ENCODE results near the gene RAB30. TPM values are rescaled to one million over a fixed set of nuclear protein-coding genes. Genes with fewer than 3 reads are reported as not detected.
A peak's percentile ranks its signal among the peaks of the same experiment; 100 is the strongest.

RAB30 gene
- total and polyA plus RNA-seq, 9 of the 15 experiments (the other 6 are each of a cell fraction or from before 2014, with no cell fraction given), result 0.29 to 1.3 (median 1.0) TPM

DNA sequence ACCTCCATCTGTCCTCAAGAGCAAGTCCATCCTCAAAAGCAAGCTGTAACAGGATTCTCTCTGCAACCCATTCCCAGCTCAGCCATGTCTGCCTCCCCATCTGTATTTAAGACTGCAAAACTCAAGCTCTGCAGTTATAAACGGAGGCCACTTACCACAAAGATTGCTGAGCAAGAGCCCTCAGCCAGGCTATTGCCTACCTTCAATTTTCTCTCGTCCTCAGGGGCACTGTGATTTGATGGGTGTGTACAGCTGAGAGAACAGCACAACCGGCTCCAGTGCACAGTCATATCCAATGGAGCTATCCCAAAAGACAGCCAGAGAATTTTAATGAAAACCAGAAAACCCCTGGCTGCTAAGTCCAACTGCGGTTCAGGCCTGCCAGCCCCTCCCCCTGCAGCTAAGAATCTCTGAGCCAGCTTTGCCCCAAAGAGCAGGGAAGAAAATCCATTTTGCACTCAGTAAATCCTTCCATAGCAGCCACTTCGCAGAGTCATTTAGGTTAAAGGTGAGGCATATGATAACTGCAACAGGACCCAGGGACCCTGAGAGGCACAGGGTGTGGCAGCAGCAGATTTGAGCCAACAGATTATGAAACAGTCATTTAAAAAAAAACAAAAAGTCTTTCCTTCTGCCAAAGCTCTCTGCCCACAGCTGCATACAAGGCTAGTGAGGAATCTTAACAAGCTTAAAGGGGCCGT lies 37.6 kb downstream of the RAB30 start (continued):
- TF ChIP-seq, protein P1, sequence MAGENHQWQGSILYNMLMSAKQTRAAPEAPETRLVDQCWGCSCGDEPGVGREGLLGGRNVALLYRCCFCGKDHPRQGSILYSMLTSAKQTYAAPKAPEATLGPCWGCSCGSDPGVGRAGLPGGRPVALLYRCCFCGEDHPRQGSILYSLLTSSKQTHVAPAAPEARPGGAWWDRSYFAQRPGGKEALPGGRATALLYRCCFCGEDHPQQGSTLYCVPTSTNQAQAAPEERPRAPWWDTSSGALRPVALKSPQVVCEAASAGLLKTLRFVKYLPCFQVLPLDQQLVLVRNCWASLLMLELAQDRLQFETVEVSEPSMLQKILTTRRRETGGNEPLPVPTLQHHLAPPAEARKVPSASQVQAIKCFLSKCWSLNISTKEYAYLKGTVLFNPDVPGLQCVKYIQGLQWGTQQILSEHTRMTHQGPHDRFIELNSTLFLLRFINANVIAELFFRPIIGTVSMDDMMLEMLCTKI (IDR thresholded peaks at IDR 0.05; ENCODE audit: partially characterized antibody), result no peak
- TF ChIP-seq CBFA2T2 (conservative IDR thresholded peaks at IDR 0.05), result peak; percentile 27; the same call in 1 of the 2 replicates
- TF ChIP-seq SRF (CRISPR knock-in tag; IDR thresholded peaks at IDR 0.05), result no peak
- peak; percentile 36; the same call in 1 of the 2 replicates for TF ChIP-seq CTBP1 (IDR thresholded peaks at IDR 0.05; ENCODE audit: borderline replicate concordance)
- peak; percentile 48; the same call in 1 of the 2 replicates for TF ChIP-seq TAL1 (IDR thresholded peaks at IDR 0.05)
- no peak for TF ChIP-seq NR2C2 (CRISPR knock-in tag; IDR thresholded peaks at IDR 0.05)
- TF ChIP-seq NR2C2 (tag; IDR thresholded peaks at IDR 0.05), result peak; percentile 67
- TF ChIP-seq SMAD4 (CRISPR knock-in tag; conservative IDR thresholded peaks at IDR 0.05), result peak; percentile 39; the same call in 1 of the 2 replicates
- peak; percentile 34; the same call in 1 of the 2 replicates for TF ChIP-seq TEAD4 (IDR thresholded peaks at IDR 0.05; ENCODE audit: low read length)
- TF ChIP-seq TEAD4 (CRISPR knock-in tag; IDR thresholded peaks at IDR 0.05; ENCODE audit: borderline replicate concordance), result no peak
- TF ChIP-seq, protein P2, sequence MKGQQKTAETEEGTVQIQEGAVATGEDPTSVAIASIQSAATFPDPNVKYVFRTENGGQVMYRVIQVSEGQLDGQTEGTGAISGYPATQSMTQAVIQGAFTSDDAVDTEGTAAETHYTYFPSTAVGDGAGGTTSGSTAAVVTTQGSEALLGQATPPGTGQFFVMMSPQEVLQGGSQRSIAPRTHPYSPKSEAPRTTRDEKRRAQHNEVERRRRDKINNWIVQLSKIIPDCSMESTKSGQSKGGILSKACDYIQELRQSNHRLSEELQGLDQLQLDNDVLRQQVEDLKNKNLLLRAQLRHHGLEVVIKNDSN (CRISPR knock-in tag; IDR thresholded peaks at IDR 0.05), result no peak
- TF ChIP-seq HDAC1 (IDR thresholded peaks at IDR 0.05), result 0 out of 4 replicates have a peak, but pooled peaks of 1 of the 2 experiments have one; percentile 44
- peak; percentile 43; the same call in 1 of the 2 replicates for TF ChIP-seq ARID1B (IDR thresholded peaks at IDR 0.05)
- peak; percentile 6 for TF ChIP-seq MEIS2 (IDR thresholded peaks at IDR 0.05; ENCODE audit: partially characterized antibody)
- TF ChIP-seq MXI1 (IDR thresholded peaks at IDR 0.05; ENCODE audit: low read depth, low read length), result no peak
- peak; percentile 31; the same call in 1 of the 2 replicates for TF ChIP-seq TCF3 (CRISPR knock-in tag; IDR thresholded peaks at IDR 0.05)
- TF ChIP-seq FOXM1 (IDR thresholded peaks at IDR 0.05; ENCODE audit: low read depth), result peak; percentile 38; the same call in 1 of the 2 replicates
- TF ChIP-seq FOXM1 (CRISPR knock-in tag; IDR thresholded peaks at IDR 0.05; ENCODE audit: low read depth), result no peak
- TF ChIP-seq NCOR1 (IDR thresholded peaks at IDR 0.05), result peak; percentile 59; the same call in 1 of the 2 replicates
- TF ChIP-seq NFE2 (IDR thresholded peaks at IDR 0.05; ENCODE audit: low read depth), result peak; percentile 56
- TF ChIP-seq RCOR1 (IDR thresholded peaks at IDR 0.05; ENCODE audit: borderline replicate concordance in 1 of 2, low read depth in 2 of 2, low read length in 2 of 2), result peak in 1 of 2 experiments; percentile 75; a peak in 2 of 4 replicates
- no peak for TF ChIP-seq DNMT1 (IDR thresholded peaks at IDR 0.05)
